Trophoblast cell (in vitro differentiated cells and primary cell): ENCODE measurements around the gene CLBA1.

ENCODE experiments used
- DNase-seq, 2 donors: peaks; one replicate each; pipeline ENCODE4 v3.0.0-alpha.2; 2016
- H2AFZ ChIP-seq: 2 replicates; pipeline ENCODE4 v1.6.1; 2013; ENCODE audit warnings: low read length, moderate library complexity, mild to moderate bottlenecking; ENCODE audit not compliant: insufficient read depth, poor library complexity
- H2AK5ac ChIP-seq: 2 replicates; pipeline ENCODE4 v1.6.1; 2013; ENCODE audit warnings: mild to moderate bottlenecking, low read length
- H2BK120ac ChIP-seq: 2 replicates; pipeline ENCODE4 v1.6.1; 2013; ENCODE audit warnings: low read length, mild to moderate bottlenecking, moderate library complexity; ENCODE audit not compliant: insufficient read depth, poor library complexity
- H2BK12ac ChIP-seq: 2 replicates; pipeline ENCODE4 v1.6.1; 2013; ENCODE audit warnings: mild to moderate bottlenecking, low read length, moderate library complexity
- H2BK5ac ChIP-seq: 2 replicates; pipeline ENCODE4 v1.6.1; 2013; ENCODE audit warnings: low read length, low read depth, moderate library complexity, mild to moderate bottlenecking; ENCODE audit not compliant: poor library complexity
- H3K14ac ChIP-seq: 2 replicates; pipeline ENCODE4 v1.6.1; 2013; ENCODE audit warnings: mild to moderate bottlenecking, low read length
- H3K18ac ChIP-seq: 2 replicates; pipeline ENCODE4 v1.6.1; 2013; ENCODE audit warnings: mild to moderate bottlenecking, low read length
- H3K23ac ChIP-seq: 2 replicates; pipeline ENCODE4 v1.6.1; 2013; ENCODE audit warnings: low read length
- H3K27ac ChIP-seq: 2 replicates; pipeline ENCODE4 v1.5.1; 2013; ENCODE audit warnings: low read depth, mild to moderate bottlenecking, inconsistent platforms, low read length, moderate library complexity
- H3K27me3 ChIP-seq: 2 replicates; pipeline ENCODE4 v1.6.1; 2013; ENCODE audit warnings: inconsistent platforms, mild to moderate bottlenecking, low read length, moderate library complexity; ENCODE audit not compliant: insufficient read depth
- H3K36me3 ChIP-seq, 2 experiments: 1 replicate in 1 of 2; 2 replicates in 1 of 2; pipeline ENCODE4 v1.6.1; 2013; ENCODE audit warnings: low read length in 2 of 2, mild to moderate bottlenecking in 2 of 2, moderate library complexity in 1 of 2; ENCODE audit not compliant: insufficient read depth in 2 of 2, control insufficient read depth in 1 of 2
- H3K4ac ChIP-seq: 2 replicates; pipeline ENCODE4 v1.6.1; 2013; ENCODE audit warnings: low read depth, mild to moderate bottlenecking, low read length, moderate library complexity
- H3K4me1 ChIP-seq, 2 experiments: 1 replicate in 1 of 2; 2 replicates in 1 of 2; pipeline ENCODE4 v1.6.1; 2013; ENCODE audit warnings: low read length in 2 of 2, mild to moderate bottlenecking in 2 of 2, moderate library complexity in 1 of 2; ENCODE audit not compliant: insufficient read depth in 2 of 2, control insufficient read depth in 1 of 2
- H3K4me2 ChIP-seq: 2 replicates; pipeline ENCODE4 v1.6.1; 2013; ENCODE audit warnings: inconsistent platforms, mild to moderate bottlenecking, low read length, moderate library complexity
- H3K4me3 ChIP-seq: 2 replicates; pipeline ENCODE4 v1.5.1; 2013; ENCODE audit warnings: mild to moderate bottlenecking, low read depth, low read length, inconsistent platforms
- H3K79me1 ChIP-seq: one replicate; pipeline ENCODE4 v1.6.1; 2013; ENCODE audit warnings: low read length
- H3K79me2 ChIP-seq: 2 replicates; pipeline ENCODE4 v1.6.1; 2013; ENCODE audit warnings: low read length, mild to moderate bottlenecking; ENCODE audit not compliant: control insufficient read depth, insufficient read depth, poor library complexity
- H3K9ac ChIP-seq: 2 replicates; pipeline ENCODE4 v1.6.1; 2013; ENCODE audit warnings: mild to moderate bottlenecking, low read length
- H3K9me3 ChIP-seq: 2 replicates; pipeline ENCODE4 v1.6.1; 2013; ENCODE audit warnings: low read depth, mild to moderate bottlenecking, control low read depth, inconsistent platforms, low read length; ENCODE audit not compliant: insufficient read depth
- H4K12ac ChIP-seq: 2 replicates; pipeline ENCODE4 v1.6.1; 2013; ENCODE audit warnings: low read depth, mild to moderate bottlenecking, low read length, moderate library complexity
- H4K8ac ChIP-seq: 2 replicates; pipeline ENCODE4 v1.6.1; 2013; ENCODE audit warnings: low read depth, mild to moderate bottlenecking, low read length, moderate library complexity
- H4K91ac ChIP-seq: one replicate; pipeline ENCODE4 v1.6.1; 2013; ENCODE audit warnings: low read depth, mild to moderate bottlenecking, low read length, moderate library complexity
- WGBS: extraction: QIAGEN DNeasy Blood & Tissue Kit; methylation state at CpG from one replicate; pipeline ENCODE4 v1.1.7; 2013; ENCODE audit warnings: missing lambda C conversion rate; ENCODE audit not compliant: insufficient read length, insufficient coverage; ENCODE audit errors: extremely low coverage; 5-methylcytosine and 5-hydroxymethylcytosine counted together

The CLBA1 gene

GRCh38 chr14:105020815-105021655, 35.4 kb downstream of the CLBA1 start, which contains the start of gene CDCA4:
CDCA4 (minus strand) TSS chr14:105021083; CDS start chr14:105011929, 9,154 bp downstream.
- H2BK12ac ChIP-seq = no peak within 1 kb of the TSS
- peak within 1 kb of the TSS; percentile 38 for H2AFZ ChIP-seq
- H3K14ac ChIP-seq = peak within 1 kb of the TSS; percentile 89
- no peaks in the 10 kb centered on the region for H3K27me3 ChIP-seq
- peaks cover 2% of the 10 kb centered on the region for H3K9me3 ChIP-seq
- peak within 1 kb of the TSS; percentile 88 for H3K27ac ChIP-seq
- H3K4me1 ChIP-seq = peaks cover 13 to 19% of the 10 kb centered on the region in 2 experiments
- peak within 1 kb of the TSS; percentile 96 for H3K9ac ChIP-seq
- peaks cover 13% of the 10 kb centered on the region for H3K79me1 ChIP-seq
- peak within 1 kb of the TSS; percentile 60 for H4K12ac ChIP-seq
- peak; percentile 98 to 99 for DNase-seq
- H3K79me2 ChIP-seq = peaks cover 29% of the 10 kb centered on the region
- peak within 1 kb of the TSS; percentile 92 for H3K4me3 ChIP-seq
- H3K4me2 ChIP-seq = peak within 1 kb of the TSS; percentile 84
- peak within 1 kb of the TSS; percentile 59 for H2AK5ac ChIP-seq
- peak within 1 kb of the TSS; percentile 93 for H3K4ac ChIP-seq
- H2BK5ac ChIP-seq = peak within 1 kb of the TSS; percentile 77
- H2BK120ac ChIP-seq = peak within 1 kb of the TSS; percentile 62
- peaks cover 2 to 4% of the 10 kb centered on the region in 2 experiments for H3K36me3 ChIP-seq
- H4K91ac ChIP-seq = peak within 1 kb of the TSS; percentile 93
- no CpG with 5 or more reads among the region's 115 CpGs for WGBS
- peak within 1 kb of the TSS; percentile 55 for H3K18ac ChIP-seq
- no peak within 1 kb of the TSS for H3K23ac ChIP-seq
- H4K8ac ChIP-seq = peak within 1 kb of the TSS; percentile 93

GRCh38 chr14:105021656-105022275, 36.2 kb downstream of the CLBA1 start:
- Histone ChIP-seq H3K18ac (peak overlapping the region; percentile 19), H3K9ac (peak overlapping the region; percentile 83), H4K8ac (peak overlapping the region; percentile 68), H3K23ac (no peak overlapping the region), H3K4me3 (peak overlapping the region; percentile 76), H2BK12ac (no peak overlapping the region), H2BK5ac (peak overlapping the region; percentile 37), H3K4ac (peak overlapping the region; percentile 16), H4K91ac (peak overlapping the region; percentile 75), H2BK120ac (no peak overlapping the region), H3K4me1 (peaks cover 13 to 17% of the 10 kb centered on the region in 2 experiments), H3K79me1 (peaks cover 13% of the 10 kb centered on the region), H3K9me3 (peaks cover 2% of the 10 kb centered on the region), H3K4me2 (peak overlapping the region; percentile 75), H3K27me3 (no peaks in the 10 kb centered on the region), H3K27ac (peak overlapping the region; percentile 85), H3K14ac (peak overlapping the region; percentile 45), H3K79me2 (peaks cover 24% of the 10 kb centered on the region), H2AFZ (peak overlapping the region; percentile 32), H2AK5ac (peak overlapping the region; percentile 35), H3K36me3 (no peaks in the 10 kb centered on the region), H4K12ac (peak overlapping the region; percentile 22)
- peak in 1 of 2 donors; percentile 50 for DNase-seq
- WGBS = no CpG with 5 or more reads among the region's 20 CpGs

- H3K9ac ChIP-seq = no peak overlapping the region
- no peak overlapping the region for H2BK12ac ChIP-seq
Observed at GRCh38 chr14:105022276-105022670, 36.7 kb downstream of the CLBA1 start.

GRCh38 chr14:105023144-105023543, 37.6 kb downstream of the CLBA1 start:
- Histone ChIP-seq H3K4me3 (no peak overlapping the region), H4K91ac (no peak overlapping the region), H3K4me1 (peaks cover 13 to 17% of the 10 kb centered on the region in 2 experiments), H3K4ac (no peak overlapping the region), H3K9me3 (peaks cover 2% of the 10 kb centered on the region), H3K36me3 (no peaks in the 10 kb centered on the region), H2BK12ac (no peak overlapping the region), H3K4me2 (no peak overlapping the region), H3K79me1 (peaks cover 13% of the 10 kb centered on the region), H3K9ac (no peak overlapping the region), H3K23ac (no peak overlapping the region), H4K12ac (no peak overlapping the region), H2BK5ac (no peak overlapping the region), H2AFZ (no peak overlapping the region), H3K14ac (no peak overlapping the region), H2AK5ac (no peak overlapping the region), H3K18ac (no peak overlapping the region), H3K27ac (no peak overlapping the region), H3K27me3 (no peaks in the 10 kb centered on the region), H4K8ac (no peak overlapping the region), H2BK120ac (no peak overlapping the region), H3K79me2 (peaks cover 24% of the 10 kb centered on the region)
- no peak for DNase-seq
- WGBS = no CpG with 5 or more reads among the region's 11 CpGs

More at GRCh38 chr14:105022276-105022670, 36.7 kb downstream of the CLBA1 start:
- Histone ChIP-seq H3K79me2 (peaks cover 24% of the 10 kb centered on the region), H3K4me2 (peak overlapping the region; percentile 75), H3K79me1 (peaks cover 13% of the 10 kb centered on the region), H2AK5ac (no peak overlapping the region), H3K4me1 (peaks cover 13 to 17% of the 10 kb centered on the region in 2 experiments), H4K91ac (no peak overlapping the region), H3K27ac (no peak overlapping the region), H2AFZ (no peak overlapping the region), H3K27me3 (no peaks in the 10 kb centered on the region), H3K14ac (no peak overlapping the region), H4K12ac (peak overlapping the region; percentile 22), H3K9me3 (peaks cover 2% of the 10 kb centered on the region), H3K18ac (no peak overlapping the region), H3K4me3 (no peak overlapping the region), H4K8ac (no peak overlapping the region), H3K4ac (no peak overlapping the region), H3K36me3 (no peaks in the 10 kb centered on the region), H3K23ac (no peak overlapping the region), H2BK5ac (no peak overlapping the region), H2BK120ac (no peak overlapping the region)
- WGBS = no CpG with 5 or more reads among the region's 2 CpGs
- DNase-seq = no peak
